SK-N-SH treated with all-trans-retinoic acid at 6 μM for 48 hours (cell line): ENCODE measurements around the gene ATP13A2.

ENCODE experiments used
- OSR1 ChIP-seq: fragments of 250-450 bp; sonication (Bioruptor Pico); IDR thresholded peaks from 2 replicates; pipeline ENCODE4 v1.8.0; 2022; ENCODE audit warnings: moderate library complexity, mild to moderate bottlenecking, inconsistent platforms
- ZFP3 ChIP-seq: fragments of 250-450 bp; sonication (Bioruptor Pico); IDR thresholded peaks from 2 replicates; pipeline ENCODE4 v1.5.0; 2020; ENCODE audit warnings: mild to moderate bottlenecking, moderate library complexity

DNA sequence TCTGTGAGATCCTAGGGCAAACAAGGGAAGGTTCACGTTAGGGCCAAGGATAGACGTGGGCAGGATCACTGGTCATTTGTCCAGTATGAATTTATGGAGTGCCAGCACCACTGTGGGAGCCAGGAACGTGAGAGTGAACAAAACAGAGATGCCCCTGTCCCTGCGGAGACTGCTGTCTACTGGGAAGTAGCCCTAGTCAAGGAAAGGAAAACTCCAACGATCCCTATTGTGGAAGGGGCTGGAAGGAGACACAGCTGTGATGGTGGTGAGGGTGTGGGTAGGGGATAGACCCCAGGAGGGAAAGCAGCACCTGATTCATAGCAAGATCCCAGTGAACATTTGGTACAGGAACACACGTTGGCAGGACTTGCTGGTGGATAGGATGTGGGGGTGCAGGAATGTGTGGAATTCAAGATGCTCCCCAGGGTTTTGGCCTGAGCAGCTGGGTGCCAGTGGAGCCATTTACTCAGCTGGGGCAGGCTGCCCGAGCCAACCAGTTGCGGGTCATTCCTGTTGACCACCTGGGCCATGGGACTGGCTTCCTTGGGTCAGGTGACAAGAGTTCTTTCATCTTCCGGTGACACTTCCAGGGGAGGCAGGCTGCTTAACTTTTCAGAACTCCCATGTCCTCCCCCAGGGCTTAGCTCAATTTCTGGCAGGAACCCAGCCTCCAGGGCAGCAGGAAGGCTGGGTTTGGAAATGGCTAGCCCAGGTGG, 1.2 kb upstream of the ATP13A2 start:
- TF ChIP-seq OSR1 (CRISPR knock-in tag) = no peak
- no peak for TF ChIP-seq ZFP3 (CRISPR knock-in tag)
